GM23338 (cell line): ENCODE measurements around the gene PLG.
"Not testable (repeated sequence)": the region's sequence is repeated elsewhere in the genome, so short reads cannot be mapped to it uniquely, and the experiment has no call there.

ENCODE experiments used
- EZH2 ChIP-seq: fragments of 200-600 bp; sonication (generic); IDR thresholded peaks from one replicate; pipeline ENCODE4 v1.8.0; 2017; ENCODE audit warnings: antibody characterized with exemption, mild to moderate bottlenecking, low read depth; ENCODE audit not compliant: unreplicated experiment
- EZH2phosphoT487 ChIP-seq: fragments of 200-600 bp; sonication (generic); IDR thresholded peaks from one replicate; pipeline ENCODE4 v1.8.1; 2018; ENCODE audit warnings: antibody characterized with exemption; ENCODE audit not compliant: unreplicated experiment
- JUNB ChIP-seq: IDR thresholded peaks from one replicate; pipeline ENCODE4 v1.6.1; 2016; ENCODE audit warnings: antibody characterized with exemption; ENCODE audit not compliant: unreplicated experiment
- POLR2AphosphoS5 ChIP-seq: IDR thresholded peaks from 2 replicates; pipeline ENCODE4 v1.6.1; 2016; ENCODE audit warnings: antibody characterized with exemption, low read depth
- ZNF331 ChIP-seq: fragments of 250-450 bp; sonication (Bioruptor Pico); IDR thresholded peaks from 2 replicates; pipeline ENCODE4 v1.5.0; 2020; ENCODE audit warnings: low read depth, mild to moderate bottlenecking, moderate library complexity
- TF ChIP-seq, protein P1 (sequence below), 2 experiments: fragments of 200-600 bp in 1 of 2; sonication (generic) in 1 of 2; conservative IDR thresholded peaks; 2 replicates each; pipeline versions ENCODE4 v1.5.1 to v1.6.1; 2016 to 2017; ENCODE audit warnings: antibody characterized with exemption in 2 of 2, low read depth in 2 of 2, mild to moderate bottlenecking in 2 of 2, moderate library complexity in 1 of 2

DNA sequence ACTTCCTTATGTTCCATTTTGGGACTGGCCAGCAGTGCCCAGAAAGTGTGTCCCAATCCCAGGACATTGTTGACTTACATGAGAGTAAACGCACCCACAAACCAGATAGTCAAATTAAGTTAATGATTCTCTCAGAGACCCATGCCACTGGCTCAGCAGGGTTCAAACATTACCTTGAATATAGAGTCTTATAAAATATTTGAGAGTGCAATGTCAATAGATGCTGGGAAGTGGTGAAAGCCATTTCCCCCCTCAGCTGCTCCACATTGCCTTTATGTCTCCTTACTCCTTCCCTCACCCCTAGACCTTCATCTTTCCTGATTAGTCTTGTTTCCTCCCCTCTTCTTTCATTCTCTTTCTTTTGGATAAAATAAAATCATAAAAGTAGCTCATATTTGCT lies 37.8 kb upstream of the PLG start, which contains the start of gene LPA:
- TF ChIP-seq, protein P1, sequence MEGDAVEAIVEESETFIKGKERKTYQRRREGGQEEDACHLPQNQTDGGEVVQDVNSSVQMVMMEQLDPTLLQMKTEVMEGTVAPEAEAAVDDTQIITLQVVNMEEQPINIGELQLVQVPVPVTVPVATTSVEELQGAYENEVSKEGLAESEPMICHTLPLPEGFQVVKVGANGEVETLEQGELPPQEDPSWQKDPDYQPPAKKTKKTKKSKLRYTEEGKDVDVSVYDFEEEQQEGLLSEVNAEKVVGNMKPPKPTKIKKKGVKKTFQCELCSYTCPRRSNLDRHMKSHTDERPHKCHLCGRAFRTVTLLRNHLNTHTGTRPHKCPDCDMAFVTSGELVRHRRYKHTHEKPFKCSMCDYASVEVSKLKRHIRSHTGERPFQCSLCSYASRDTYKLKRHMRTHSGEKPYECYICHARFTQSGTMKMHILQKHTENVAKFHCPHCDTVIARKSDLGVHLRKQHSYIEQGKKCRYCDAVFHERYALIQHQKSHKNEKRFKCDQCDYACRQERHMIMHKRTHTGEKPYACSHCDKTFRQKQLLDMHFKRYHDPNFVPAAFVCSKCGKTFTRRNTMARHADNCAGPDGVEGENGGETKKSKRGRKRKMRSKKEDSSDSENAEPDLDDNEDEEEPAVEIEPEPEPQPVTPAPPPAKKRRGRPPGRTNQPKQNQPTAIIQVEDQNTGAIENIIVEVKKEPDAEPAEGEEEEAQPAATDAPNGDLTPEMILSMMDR (conservative IDR thresholded peaks at IDR 0.05; ENCODE audit: low read depth in 2 of 2), result not testable (repeated sequence)
- TF ChIP-seq JUNB; EZH2; EZH2phosphoT487; POLR2AphosphoS5; ZNF331 (CRISPR knock-in tag): not testable (repeated sequence)
